Esophagus (tissue), 2 donors: Measurements from ENCODE around the gene SLC25A5. TPM values are rescaled to one million over a fixed set of nuclear protein-coding genes. Genes with fewer than 3 reads are reported as not detected.
"Not testable (repeated sequence)": the region's sequence is repeated elsewhere in the genome, so short reads cannot be mapped to it uniquely, and the experiment has no call there.

Experiments
- H3K27ac ChIP-seq, 2 donors: one replicate each; pipeline ENCODE4 v1.5.1; 2013; ENCODE audit warnings: low read depth in 2 of 2, mild to moderate bottlenecking in 2 of 2, inconsistent platforms in 1 of 2, low read length in 1 of 2, moderate library complexity in 1 of 2
- H3K27me3 ChIP-seq, 2 donors: one replicate each; pipeline ENCODE4 v1.6.1; 2013; ENCODE audit warnings: low read length in 2 of 2, control low read depth in 1 of 2, mild to moderate bottlenecking in 1 of 2; ENCODE audit not compliant: insufficient read depth in 2 of 2, control insufficient read depth in 1 of 2
- H3K36me3 ChIP-seq, 2 donors: one replicate each; pipeline ENCODE4 v1.6.1; 2013; ENCODE audit warnings: low read length in 1 of 2; ENCODE audit not compliant: control insufficient read depth in 2 of 2, insufficient read depth in 2 of 2
- H3K4me1 ChIP-seq, 2 donors: one replicate each; pipeline ENCODE4 v1.6.1; 2013; ENCODE audit warnings: low read length in 1 of 2; ENCODE audit not compliant: control insufficient read depth in 2 of 2, insufficient read depth in 2 of 2
- H3K4me3 ChIP-seq, 2 donors: one replicate each; pipeline ENCODE4 v1.5.1; 2013; ENCODE audit warnings: low read length in 2 of 2, mild to moderate bottlenecking in 2 of 2, low read depth in 1 of 2, moderate library complexity in 1 of 2
- H3K9me3 ChIP-seq, 2 donors: one replicate each; pipeline ENCODE4 v1.6.1; 2013; ENCODE audit warnings: mild to moderate bottlenecking in 2 of 2, low read depth in 1 of 2, low read length in 1 of 2, moderate library complexity in 1 of 2; ENCODE audit not compliant: control insufficient read depth in 2 of 2, insufficient read depth in 1 of 2
- WGBS, 2 donors: extraction: QIAGEN DNeasy Blood & Tissue Kit; methylation state at CpG; one replicate each; pipeline ENCODE4 v1.1.7; 2013; 5-methylcytosine and 5-hydroxymethylcytosine counted together
- polyA plus RNA-seq, 2 donors: library from polyadenylated mRNA; stranded (reverse); fragments of 200-250 nt; gene quantifications; one replicate each; pipeline ENCODE4 v1.2.3, GENCODE V29; 2013
- donor health status: healthy with polysubstance abuse.
- donor health status: Bipolar disorder and iron deficiency.

The SLC25A5 gene
- polyA plus RNA-seq, 2 donors, result 103 to 517 TPM

- WGBS, 2 donors, result 92 to 96% methylated on average over 22 to 24 of the region's 24 CpGs
- not testable (repeated sequence) for H3K4me1 ChIP-seq, H3K4me3 ChIP-seq, H3K9me3 ChIP-seq, H3K36me3 ChIP-seq, H3K27me3 ChIP-seq, H3K27ac ChIP-seq
These were observed 19.5 kb downstream of the SLC25A5 start for GRCh38 chrX:119487766-119488165.

- no peaks in the 10 kb centered on the region for H3K9me3 ChIP-seq
- H3K36me3 ChIP-seq, result no peaks in the 10 kb centered on the region
- H3K27me3 ChIP-seq, result no peaks in the 10 kb centered on the region
- H3K4me1 ChIP-seq, result no peaks in the 10 kb centered on the region
- WGBS, 2 donors, result 9 to 25% methylated on average over 8 of the region's 8 CpGs
- no peak overlapping the region for H3K27ac ChIP-seq
- H3K4me3 ChIP-seq, result no peak overlapping the region
These were observed 20.5 kb downstream of the SLC25A5 start for GRCh38 chrX:119488749-119489148.

GRCh38 chrX:119489212-119490074 is 21.2 kb downstream of the SLC25A5 start:
- H3K27ac ChIP-seq, result no peak overlapping the region
- no peaks in the 10 kb centered on the region for H3K36me3 ChIP-seq
- H3K9me3 ChIP-seq, result no peaks in the 10 kb centered on the region
- H3K4me3 ChIP-seq, result no peak overlapping the region
- H3K27me3 ChIP-seq, result no peaks in the 10 kb centered on the region
- WGBS, 2 donors, result 76% methylated on average over 13 of the region's 13 CpGs
- H3K4me1 ChIP-seq, result no peaks in the 10 kb centered on the region

GRCh38 chrX:119492463-119492862 is 24.2 kb downstream of the SLC25A5 start:
- Histone ChIP-seq H3K36me3 (no peaks in the 10 kb centered on the region), H3K4me3 (no peak overlapping the region), H3K27me3 (no peaks in the 10 kb centered on the region), H3K9me3 (no peaks in the 10 kb centered on the region), H3K27ac (peak overlapping the region; percentile 37 to 58), H3K4me1 (peaks cover 0 to 2% of the 10 kb centered on the region in 2 donors)
- 52 to 77% methylated on average over 2 of the region's 2 CpGs for WGBS, 2 donors

GRCh38 chrX:119493851-119494495 is 25.7 kb downstream of the SLC25A5 start:
- not testable (repeated sequence) for H3K27me3 ChIP-seq, H3K4me3 ChIP-seq, H3K4me1 ChIP-seq, H3K9me3 ChIP-seq, H3K36me3 ChIP-seq
- 52 to 60% methylated on average over 10 of the region's 10 CpGs for WGBS, 2 donors
- H3K27ac ChIP-seq, result peak overlapping the region; percentile 76 to 79

- 52 to 61% methylated on average over 10 of the region's 10 CpGs for WGBS, 2 donors
- H3K4me1 ChIP-seq, result peaks cover 0 to 2% of the 10 kb centered on the region in 2 donors
- H3K27ac ChIP-seq, result peak overlapping the region; percentile 66 to 76
These were observed 27.8 kb downstream of the SLC25A5 start for GRCh38 chrX:119495734-119496726.

GRCh38 chrX:119497185-119497584 is 28.9 kb downstream of the SLC25A5 start:
- H3K9me3 ChIP-seq, result no peaks in the 10 kb centered on the region
- H3K4me3 ChIP-seq, result no peak overlapping the region
- H3K4me1 ChIP-seq, result peaks cover 0 to 5% of the 10 kb centered on the region in 2 donors
- WGBS, 2 donors, result 45 to 50% methylated on average over 1 of the region's 1 CpG
- H3K36me3 ChIP-seq, result no peaks in the 10 kb centered on the region
- H3K27ac ChIP-seq, result no peak overlapping the region
- no peaks in the 10 kb centered on the region for H3K27me3 ChIP-seq

More at GRCh38 chrX:119495734-119496726, 27.8 kb downstream of the SLC25A5 start:
- Histone ChIP-seq H3K27me3 (no peaks in the 10 kb centered on the region), H3K36me3 (no peaks in the 10 kb centered on the region), H3K4me3 (no peak overlapping the region), H3K9me3 (no peaks in the 10 kb centered on the region)

- no peak overlapping the region for H3K4me3 ChIP-seq
- H3K9me3 ChIP-seq, result no peaks in the 10 kb centered on the region
- 78 to 86% methylated on average over 13 of the region's 13 CpGs for WGBS, 2 donors
- H3K36me3 ChIP-seq, result no peaks in the 10 kb centered on the region
- H3K27me3 ChIP-seq, result no peaks in the 10 kb centered on the region
- peaks cover 0 to 10% of the 10 kb centered on the region in 2 donors for H3K4me1 ChIP-seq
- peak overlapping the region; percentile 95 for H3K27ac ChIP-seq
These were observed 32.0 kb downstream of the SLC25A5 start for GRCh38 chrX:119500061-119500800.
